Stimulated activated CD4-positive, alpha-beta T cell treated with anti-CD3 and anti-CD28 coated beads, Interleukin-12 subunit alpha, Interleukin-12 subunit beta, amount 100 ng/mL, for 4 hours (primary cell): Measurements from ENCODE around the gene CDC5L.
A peak's percentile ranks its signal among the peaks of the same experiment; 100 is the strongest.
"Not testable (repeated sequence)": the region's sequence is repeated elsewhere in the genome, so short reads cannot be mapped to it uniquely, and the experiment has no call there.

Source experiments
- DNase-seq: peaks from one replicate; pipeline ENCODE4 v3.0.0-alpha.2; 2020

Gene CDC5L

GRCh38 chr6:44387346-44388134 is at the start of gene CDC5L:
TSS of gene CDC5L (plus strand) at chr6:44387706. CDS start at chr6:44387824, 118 bp downstream.
- DNase-seq = peak; percentile 84

- DNase-seq = peak; percentile 57
Observed at GRCh38 chr6:44338228-44339122, 49.0 kb upstream of the CDC5L start.

- no peak for DNase-seq
Observed at GRCh38 chr6:44339301-44339700, 48.2 kb upstream of the CDC5L start.

- no peak for DNase-seq
Observed at GRCh38 chr6:44339763-44340625, 47.5 kb upstream of the CDC5L start.

- DNase-seq = no peak
Observed at GRCh38 chr6:44341095-44341890, 46.2 kb upstream of the CDC5L start.

- no peak for DNase-seq
Observed at GRCh38 chr6:44342052-44342451, 45.5 kb upstream of the CDC5L start.

GRCh38 chr6:44342489-44342888 is 45.0 kb upstream of the CDC5L start, which contains the start of gene SPATS1:
TSS of gene SPATS1 (plus strand) at chr6:44342650. CDS start at chr6:44343096, 446 bp downstream.
- DNase-seq = no peak

- not testable (repeated sequence) for DNase-seq
Observed at GRCh38 chr6:44346818-44347217, 40.7 kb upstream of the CDC5L start.

GRCh38 chr6:44349904-44350649 is 37.4 kb upstream of the CDC5L start:
- no peak for DNase-seq

- DNase-seq = not testable (repeated sequence)
Observed at GRCh38 chr6:44350650-44350994, 36.9 kb upstream of the CDC5L start.

- DNase-seq = no peak
Observed at GRCh38 chr6:44352259-44352658, 35.2 kb upstream of the CDC5L start.

- DNase-seq = no peak
Observed at GRCh38 chr6:44353336-44353735, 34.2 kb upstream of the CDC5L start.

GRCh38 chr6:44355640-44356039 is 31.9 kb upstream of the CDC5L start:
- DNase-seq = no peak

- no peak for DNase-seq
Observed at GRCh38 chr6:44356487-44356886, 31.0 kb upstream of the CDC5L start.

- DNase-seq = no peak
Observed at GRCh38 chr6:44359973-44360372, 27.5 kb upstream of the CDC5L start.

GRCh38 chr6:44361947-44362346 is 25.6 kb upstream of the CDC5L start:
- no peak for DNase-seq

GRCh38 chr6:44363377-44363926 is 24.1 kb upstream of the CDC5L start:
- DNase-seq = no peak

GRCh38 chr6:44366781-44367180 is 20.7 kb upstream of the CDC5L start:
- DNase-seq = no peak

GRCh38 chr6:44367681-44368080 is 19.8 kb upstream of the CDC5L start:
- no peak for DNase-seq

- no peak for DNase-seq
Observed at GRCh38 chr6:44373051-44373450, 14.5 kb upstream of the CDC5L start.

GRCh38 chr6:44373787-44374186 is 13.7 kb upstream of the CDC5L start:
- DNase-seq = no peak
